HEK293 (cell line): Measurements from ENCODE around the gene ZNRF2.

Experiments used
- ATF2 ChIP-seq: fragments of 450-650 bp; formaldehyde crosslinking; IDR thresholded peaks from 2 replicates; pipeline ENCODE4 v1.5.1; 2016; ENCODE audit warnings: missing biosample characterization, missing genetic modification characterization, low read depth
- ELK4 ChIP-seq: IDR thresholded peaks from 2 replicates; pipeline ENCODE4 v1.6.1; 2011; ENCODE audit warnings: mild to moderate bottlenecking, low read depth, low read length, borderline replicate concordance
- MYNN ChIP-seq: fragments of 450-650 bp; formaldehyde crosslinking; IDR thresholded peaks from 2 replicates; pipeline ENCODE4 v1.5.1; 2016; ENCODE audit warnings: missing biosample characterization, missing genetic modification characterization, borderline replicate concordance
- OSR2 ChIP-seq: fragments of 450-650 bp; formaldehyde crosslinking; IDR thresholded peaks from 2 replicates; pipeline ENCODE4 v1.5.1; 2016; ENCODE audit warnings: missing biosample characterization, missing genetic modification characterization
- PRDM1 ChIP-seq: fragments of 450-650 bp; formaldehyde crosslinking; IDR thresholded peaks from 2 replicates; pipeline ENCODE4; 2016; ENCODE audit warnings: missing biosample characterization, missing genetic modification characterization
- PRDM4 ChIP-seq: fragments of 450-650 bp; formaldehyde crosslinking; IDR thresholded peaks from 2 replicates; pipeline ENCODE4 v1.5.1; 2017; ENCODE audit warnings: missing biosample characterization, missing genetic modification characterization
- RBAK ChIP-seq: fragments of 450-650 bp; formaldehyde crosslinking; IDR thresholded peaks from 2 replicates; pipeline ENCODE4 v1.5.1; 2016; ENCODE audit warnings: missing biosample characterization, missing genetic modification characterization
- SCRT2 ChIP-seq: fragments of 450-650 bp; formaldehyde crosslinking; IDR thresholded peaks from 2 replicates; pipeline ENCODE4 v1.5.1; 2016; ENCODE audit warnings: missing biosample characterization, missing genetic modification characterization
- SP7 ChIP-seq: fragments of 450-650 bp; formaldehyde crosslinking; IDR thresholded peaks from 2 replicates; pipeline ENCODE4 v1.5.1; 2016; ENCODE audit warnings: missing biosample characterization, missing genetic modification characterization
- YY1 ChIP-seq: fragments of 450-650 bp; formaldehyde crosslinking; IDR thresholded peaks from 2 replicates; pipeline ENCODE4 v1.5.1; 2018; ENCODE audit warnings: missing biosample characterization, missing genetic modification characterization
- ZBTB11 ChIP-seq: fragments of 450-650 bp; formaldehyde crosslinking; conservative IDR thresholded peaks from 2 replicates; pipeline ENCODE4 v1.5.1; 2016; ENCODE audit warnings: low read depth, missing biosample characterization, missing genetic modification characterization
- ZBTB21 ChIP-seq: fragments of 450-650 bp; formaldehyde crosslinking; IDR thresholded peaks from 2 replicates; pipeline ENCODE4 v1.5.1; 2017; ENCODE audit warnings: missing biosample characterization, missing genetic modification characterization
- ZNF10 ChIP-seq: fragments of 450-650 bp; formaldehyde crosslinking; IDR thresholded peaks from 2 replicates; pipeline ENCODE4 v1.5.1; 2017; ENCODE audit warnings: missing biosample characterization, missing genetic modification characterization
- ZNF133 ChIP-seq: fragments of 450-650 bp; formaldehyde crosslinking; IDR thresholded peaks from 2 replicates; pipeline ENCODE4 v1.5.1; 2016; ENCODE audit warnings: missing biosample characterization, missing genetic modification characterization
- ZNF174 ChIP-seq: fragments of 450-650 bp; formaldehyde crosslinking; IDR thresholded peaks from 2 replicates; pipeline ENCODE4 v1.5.0; 2017; ENCODE audit warnings: missing biosample characterization, mild to moderate bottlenecking, missing genetic modification characterization
- ZNF221 ChIP-seq: fragments of 450-650 bp; formaldehyde crosslinking; IDR thresholded peaks from 2 replicates; pipeline ENCODE4 v1.5.1; 2017; ENCODE audit warnings: missing biosample characterization, missing genetic modification characterization, borderline replicate concordance
- ZNF26 ChIP-seq: fragments of 450-650 bp; formaldehyde crosslinking; IDR thresholded peaks from 2 replicates; pipeline ENCODE4 v1.5.1; 2016; ENCODE audit warnings: missing biosample characterization, missing genetic modification characterization
- ZNF394 ChIP-seq: fragments of 450-650 bp; formaldehyde crosslinking; IDR thresholded peaks from 2 replicates; pipeline ENCODE4 v1.5.1; 2016; ENCODE audit warnings: missing biosample characterization, missing genetic modification characterization, mild to moderate bottlenecking, moderate library complexity, borderline replicate concordance
- ZNF48 ChIP-seq: fragments of 450-650 bp; formaldehyde crosslinking; IDR thresholded peaks from 2 replicates; pipeline ENCODE4 v1.5.1; 2016; ENCODE audit warnings: missing biosample characterization, missing genetic modification characterization
- ZNF530 ChIP-seq: fragments of 450-650 bp; formaldehyde crosslinking; IDR thresholded peaks from 2 replicates; pipeline ENCODE4 v1.5.1; 2016; ENCODE audit warnings: low read depth, missing biosample characterization, missing genetic modification characterization
- ZNF548 ChIP-seq: fragments of 450-650 bp; formaldehyde crosslinking; IDR thresholded peaks from 2 replicates; pipeline ENCODE4 v1.5.1; 2016; ENCODE audit warnings: missing biosample characterization, missing genetic modification characterization
- ZNF558 ChIP-seq: fragments of 450-650 bp; formaldehyde crosslinking; IDR thresholded peaks from 2 replicates; pipeline ENCODE4 v1.5.1; 2016; ENCODE audit warnings: missing biosample characterization, missing genetic modification characterization
- ZNF660 ChIP-seq: fragments of 450-650 bp; IDR thresholded peaks from 2 replicates; pipeline ENCODE4 v1.5.1; 2018; ENCODE audit warnings: missing biosample characterization, mild to moderate bottlenecking, missing genetic modification characterization
- ZNF664 ChIP-seq: fragments of 450-650 bp; formaldehyde crosslinking; IDR thresholded peaks from 2 replicates; pipeline ENCODE4 v1.5.1; 2016; ENCODE audit warnings: missing biosample characterization, missing genetic modification characterization
- ZNF677 ChIP-seq: fragments of 450-650 bp; IDR thresholded peaks from 2 replicates; pipeline ENCODE4 v1.5.0; 2018; ENCODE audit warnings: missing biosample characterization, mild to moderate bottlenecking, missing genetic modification characterization, moderate library complexity
- ZNF768 ChIP-seq: fragments of 450-650 bp; formaldehyde crosslinking; IDR thresholded peaks from 2 replicates; pipeline ENCODE4 v1.5.1; 2018; ENCODE audit warnings: missing biosample characterization, mild to moderate bottlenecking, missing genetic modification characterization
- ZNF776 ChIP-seq: fragments of 450-650 bp; formaldehyde crosslinking; IDR thresholded peaks from 2 replicates; pipeline ENCODE4 v1.5.0; 2017; ENCODE audit warnings: missing biosample characterization, missing genetic modification characterization, borderline replicate concordance
- ZNF791 ChIP-seq: fragments of 450-650 bp; formaldehyde crosslinking; IDR thresholded peaks from 2 replicates; pipeline ENCODE4 v1.5.1; 2016; ENCODE audit warnings: missing biosample characterization, missing genetic modification characterization

Gene ZNRF2

GRCh38 chr7:30284298-30285066 is at the start of gene ZNRF2 (continued):
- TF ChIP-seq ZNF221 (tag by site-specific recombination) (no peak), ATF2 (tag by site-specific recombination) (no peak), PRDM1 (tag by site-specific recombination) (no peak), ZNF548 (tag by site-specific recombination) (no peak), ZNF174 (no peak), YY1 (tag by site-specific recombination) (no peak), ZNF26 (no peak), SCRT2 (tag by site-specific recombination) (no peak), ZBTB11 (tag by site-specific recombination) (peak; percentile 59; the same call in 1 of the 2 replicates), ZNF660 (peak; percentile 18; the same call in 1 of the 2 replicates), ZNF133 (tag by site-specific recombination) (no peak), RBAK (tag by site-specific recombination) (no peak), ELK4 (no peak), ZNF776 (tag by site-specific recombination) (no peak), ZBTB21 (tag by site-specific recombination) (no peak), PRDM4 (tag by site-specific recombination) (no peak; the same call in 1 of the 2 replicates), ZNF48 (no peak), ZNF10 (tag by site-specific recombination) (no peak), SP7 (tag by site-specific recombination) (peak; percentile 47; the same call in 1 of the 2 replicates), MYNN (tag by site-specific recombination) (no peak), ZNF394 (no peak), ZNF768 (no peak), ZNF791 (tag by site-specific recombination) (no peak), ZNF530 (tag by site-specific recombination) (no peak), ZNF558 (tag by site-specific recombination) (no peak), ZNF664 (tag by site-specific recombination) (no peak), ZNF677 (tag by site-specific recombination) (no peak), OSR2 (tag by site-specific recombination) (no peak)
- TF ChIP-seq, all 188 proteins: peak for 41
